Keratinocyte (primary cell): ENCODE data around the gene ACP1.

Source experiments
- EZH2 ChIP-seq: IDR thresholded peaks from one replicate; pipeline ENCODE4 v1.6.1; 2012; ENCODE audit warnings: inconsistent platforms, mild to moderate bottlenecking, low read length, moderate library complexity
- TF ChIP-seq, protein P1 (sequence below), 3 experiments: IDR thresholded peaks in 1 of 3; conservative IDR thresholded peaks in 1 of 3; optimal IDR thresholded peaks in 1 of 3; 2 replicates in 2 of 3; 3 replicates in 1 of 3; pipeline versions ENCODE3 to v1.5.1; 2011; ENCODE audit warnings: low read length in 3 of 3, mild to moderate bottlenecking in 3 of 3, moderate library complexity in 2 of 3, control low read depth in 1 of 3, inconsistent platforms in 1 of 3; ENCODE audit not compliant: insufficient read depth in 2 of 3; ENCODE audit errors: extremely low read depth in 1 of 3

DNA sequence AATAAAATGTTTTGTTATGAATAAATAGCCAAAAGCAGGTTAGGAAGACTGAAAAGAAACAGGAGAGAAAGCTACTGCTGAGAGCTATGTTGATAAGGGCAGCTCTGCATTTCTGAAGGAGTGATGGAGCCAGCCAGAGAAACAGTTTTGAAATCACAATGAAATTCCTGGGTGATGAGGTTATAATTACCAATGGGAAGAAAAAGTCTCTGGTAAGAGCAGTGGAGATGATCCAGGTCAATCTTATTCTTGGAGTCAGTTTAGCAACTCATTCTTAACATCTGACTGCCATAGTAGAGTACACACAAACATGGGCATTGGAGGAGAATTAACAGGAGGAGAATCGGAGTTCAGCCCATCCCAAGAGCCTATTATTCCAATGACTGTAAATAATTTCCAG lies 20.8 kb downstream of the ACP1 start:
- TF ChIP-seq, protein P1, sequence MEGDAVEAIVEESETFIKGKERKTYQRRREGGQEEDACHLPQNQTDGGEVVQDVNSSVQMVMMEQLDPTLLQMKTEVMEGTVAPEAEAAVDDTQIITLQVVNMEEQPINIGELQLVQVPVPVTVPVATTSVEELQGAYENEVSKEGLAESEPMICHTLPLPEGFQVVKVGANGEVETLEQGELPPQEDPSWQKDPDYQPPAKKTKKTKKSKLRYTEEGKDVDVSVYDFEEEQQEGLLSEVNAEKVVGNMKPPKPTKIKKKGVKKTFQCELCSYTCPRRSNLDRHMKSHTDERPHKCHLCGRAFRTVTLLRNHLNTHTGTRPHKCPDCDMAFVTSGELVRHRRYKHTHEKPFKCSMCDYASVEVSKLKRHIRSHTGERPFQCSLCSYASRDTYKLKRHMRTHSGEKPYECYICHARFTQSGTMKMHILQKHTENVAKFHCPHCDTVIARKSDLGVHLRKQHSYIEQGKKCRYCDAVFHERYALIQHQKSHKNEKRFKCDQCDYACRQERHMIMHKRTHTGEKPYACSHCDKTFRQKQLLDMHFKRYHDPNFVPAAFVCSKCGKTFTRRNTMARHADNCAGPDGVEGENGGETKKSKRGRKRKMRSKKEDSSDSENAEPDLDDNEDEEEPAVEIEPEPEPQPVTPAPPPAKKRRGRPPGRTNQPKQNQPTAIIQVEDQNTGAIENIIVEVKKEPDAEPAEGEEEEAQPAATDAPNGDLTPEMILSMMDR (optimal IDR thresholded peaks at IDR 0.05 in 1 of 3, IDR thresholded peaks at IDR 0.05 in 1 of 3, conservative IDR thresholded peaks at IDR 0.05 in 1 of 3; ENCODE audit: extremely low read depth in 1 of 3, insufficient read depth in 2 of 3, low read length in 3 of 3): no peak
- no peak for TF ChIP-seq EZH2
